Adrenal gland (tissue), 5 donors: Measurements from ENCODE around the gene COL6A2.

Source experiments
- CTCF ChIP-seq, 6 experiments: fragments of 450-650 bp in 4 of 6; fragments of 200-600 bp in 2 of 6; sonication (generic) in 1 of 6; IDR thresholded peaks; 1 replicate in 5 of 6; 2 replicates in 1 of 6; pipeline versions ENCODE4 v1.5.1 to v1.8.0; 2016 to 2021; ENCODE audit warnings: antibody characterized with exemption in 6 of 6, mild to moderate bottlenecking in 2 of 6, moderate library complexity in 1 of 6
- POLR2A ChIP-seq, 2 donors: fragments of 450-650 bp; IDR thresholded peaks; one replicate each; pipeline ENCODE4 v1.6.1; 2017; ENCODE audit warnings: antibody characterized with exemption in 2 of 2, mild to moderate bottlenecking in 2 of 2, moderate library complexity in 1 of 2
- donor health status: DM: no; HTN: no; CAD: no.

DNA sequence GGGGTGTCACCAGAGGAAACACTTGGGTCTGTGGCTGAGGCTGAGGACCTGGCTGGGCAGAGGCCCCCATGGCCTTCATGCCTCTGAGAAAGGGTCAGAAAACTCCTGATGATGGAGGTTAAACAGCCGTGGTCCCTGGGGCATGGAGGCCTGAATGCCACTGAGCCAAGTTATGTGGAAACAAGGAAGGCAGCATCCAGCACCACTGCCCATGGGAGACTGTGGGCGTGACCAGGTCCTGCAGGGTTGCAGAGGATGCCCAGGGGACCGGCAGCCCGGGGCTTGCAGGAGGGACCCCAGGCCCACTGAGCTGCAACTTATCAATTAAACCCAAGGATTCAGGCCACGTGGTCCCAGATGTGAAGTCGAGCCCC lies 18.9 kb upstream of the COL6A2 start:
- no peak for TF ChIP-seq CTCF (IDR thresholded peaks at IDR 0.05)
- no peak for TF ChIP-seq POLR2A (IDR thresholded peaks at IDR 0.05)
